Gastrocnemius medialis (tissue), 4 donors: Measurements from ENCODE around the gene COMMD7. TPM values are rescaled to one million over a fixed set of nuclear protein-coding genes. Genes with fewer than 3 reads are reported as not detected.

ENCODE experiments used
- ATAC-seq, 2 donors: fragments of 150-250 bp; one replicate each; pipeline ENCODE4 v1.9.1; 2016
- DNase-seq, 2 donors: peaks; one replicate each; pipeline ENCODE4 v3.0.0-alpha.2; 2019
- H3K27ac ChIP-seq, 4 donors: fragments of 200-600 bp; sonication (generic); 1 replicate in 1 of 4; 2 replicates in 3 of 4; pipeline ENCODE4 v1.5.1; 2016 to 2018; ENCODE audit warnings: mild to moderate bottlenecking in 2 of 4, moderate library complexity in 1 of 4
- H3K27me3 ChIP-seq, 3 donors: fragments of 200-600 bp; sonication (generic) in 2 of 3; 1 replicate in 1 of 3; 2 replicates in 2 of 3; pipeline versions ENCODE4 v1.5.1 to v1.6.0; 2016 to 2019; ENCODE audit warnings: mild to moderate bottlenecking in 1 of 3, moderate library complexity in 1 of 3
- H3K36me3 ChIP-seq, 2 donors: fragments of 200-600 bp; sonication (generic) in 1 of 2; one replicate each; pipeline ENCODE4 v1.5.1; 2017 to 2018
- H3K4me1 ChIP-seq, 2 donors: fragments of 200-600 bp; sonication (generic) in 1 of 2; one replicate each; pipeline ENCODE4 v1.5.1; 2016 to 2017; ENCODE audit warnings: mild to moderate bottlenecking in 2 of 2
- H3K4me3 ChIP-seq, 4 donors: fragments of 200-600 bp; sonication (generic) in 3 of 4; 1 replicate in 1 of 4; 2 replicates in 3 of 4; pipeline ENCODE4 v1.5.1; 2016 to 2019; ENCODE audit warnings: mild to moderate bottlenecking in 2 of 4
- H3K9me3 ChIP-seq, 3 donors: fragments of 200-600 bp; sonication (generic) in 2 of 3; 1 replicate in 1 of 3; 2 replicates in 2 of 3; pipeline ENCODE4 v1.5.1; 2016 to 2019
- POLR2A ChIP-seq, 2 donors: fragments of 450-650 bp; IDR thresholded peaks; one replicate each; pipeline ENCODE4 v1.6.1; 2017; ENCODE audit warnings: antibody characterized with exemption in 2 of 2, mild to moderate bottlenecking in 2 of 2, moderate library complexity in 2 of 2
- in situ Hi-C, 4 donors: fragments of 200-750 bp; cut with MboI; loops; one replicate each; pipeline versions ENCODE4 v1.15.0 to v1.8.0; 2017; ENCODE audit warnings: low sequenced_read_pairs in 4 of 4
- intact Hi-C: fragments of 100-400 bp; cut with DNase I; formaldehyde crosslinking; loops from one replicate; pipeline ENCODE4 v1.15.1; 2023; ENCODE audit warnings: low total_unique reads
- total RNA-seq, 4 donors: library from RNA; depleted of rRNA; stranded (reverse); fragments of >200 nt; gene quantifications; one replicate each; pipeline versions ENCODE4 v1.1.0 to v1.2.3, GENCODE V29; 2016
- TF ChIP-seq, protein P1 (sequence below), 5 experiments: fragments of 450-650 bp in 3 of 5; fragments of 200-600 bp in 2 of 5; sonication (generic) in 2 of 5; IDR thresholded peaks in 4 of 5; conservative IDR thresholded peaks in 1 of 5; 1 replicate in 4 of 5; 2 replicates in 1 of 5; pipeline ENCODE4 v1.5.1; 2016 to 2019; ENCODE audit warnings: antibody characterized with exemption in 5 of 5, mild to moderate bottlenecking in 3 of 5, moderate library complexity in 3 of 5

Gene COMMD7
- total RNA-seq, 4 donors from 2014 or later: 12.2 to 22.6 (median 15.8) TPM

DNA sequence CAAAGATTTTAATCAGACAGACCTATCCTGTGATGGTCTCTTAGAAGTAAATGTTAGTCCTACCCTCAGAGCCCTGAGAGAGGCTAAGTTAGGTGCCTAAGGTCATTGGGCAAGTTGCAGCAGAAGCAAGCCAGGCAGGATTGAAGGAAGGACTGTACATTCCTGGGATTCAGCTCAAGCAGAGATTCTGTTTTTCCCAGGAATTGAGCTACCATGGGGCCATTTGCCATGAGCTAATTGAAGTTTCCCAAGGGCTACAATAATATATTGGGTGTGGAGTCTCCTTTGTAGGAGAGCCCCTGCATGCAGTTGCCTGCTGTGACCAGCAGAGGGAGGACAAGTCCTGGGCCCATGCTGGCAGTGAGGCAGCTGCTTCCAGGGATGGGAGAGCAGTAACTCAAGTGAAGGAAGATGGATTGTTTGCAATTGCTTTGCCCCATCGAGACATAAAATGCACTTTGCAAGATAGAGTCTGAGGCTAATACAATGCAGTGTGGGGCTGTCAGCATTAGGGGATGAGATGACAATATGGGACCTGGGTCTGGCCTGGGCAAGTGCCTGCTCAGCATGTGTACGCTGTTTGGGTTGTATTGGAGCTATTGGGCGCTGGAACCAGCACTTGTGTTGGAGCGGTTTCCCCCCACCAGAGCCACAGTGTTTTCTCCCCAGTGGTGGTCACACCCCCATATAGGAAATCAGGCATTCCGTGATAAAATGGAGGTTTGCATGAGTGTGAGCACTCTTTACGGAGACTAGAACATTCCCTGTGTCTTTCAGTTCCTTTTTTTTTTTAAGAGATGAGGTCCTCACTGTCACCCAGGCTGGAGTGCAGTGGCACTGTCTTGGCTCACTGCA, 46.9 kb upstream of the COMMD7 start:
- Histone ChIP-seq H3K4me3 (no peak overlapping the region), H3K27ac (no peak overlapping the region), H3K9me3 (no peaks in the 10 kb centered on the region), H3K4me1 (peaks cover 5 to 15% of the 10 kb centered on the region in 2 donors), H3K27me3 (no peaks in the 10 kb centered on the region), H3K36me3 (no peaks in the 10 kb centered on the region)
- intact Hi-C loops: loop anchor here (5.0 kb wide), 1 partner anchor 157 kb away; no protein-coding TSS in a partner anchor
- DNase-seq (peak; percentile 39 to 54), ATAC-seq (peak; percentile 75 to 88)
- in situ Hi-C loops: loop anchor here in 1 of 4 donors (25.0 kb wide), 1 partner anchor 497 kb away; the partner anchor contains the start of gene BPIFB1
- no peak for TF ChIP-seq POLR2A (IDR thresholded peaks at IDR 0.05)
- TF ChIP-seq, protein P1, sequence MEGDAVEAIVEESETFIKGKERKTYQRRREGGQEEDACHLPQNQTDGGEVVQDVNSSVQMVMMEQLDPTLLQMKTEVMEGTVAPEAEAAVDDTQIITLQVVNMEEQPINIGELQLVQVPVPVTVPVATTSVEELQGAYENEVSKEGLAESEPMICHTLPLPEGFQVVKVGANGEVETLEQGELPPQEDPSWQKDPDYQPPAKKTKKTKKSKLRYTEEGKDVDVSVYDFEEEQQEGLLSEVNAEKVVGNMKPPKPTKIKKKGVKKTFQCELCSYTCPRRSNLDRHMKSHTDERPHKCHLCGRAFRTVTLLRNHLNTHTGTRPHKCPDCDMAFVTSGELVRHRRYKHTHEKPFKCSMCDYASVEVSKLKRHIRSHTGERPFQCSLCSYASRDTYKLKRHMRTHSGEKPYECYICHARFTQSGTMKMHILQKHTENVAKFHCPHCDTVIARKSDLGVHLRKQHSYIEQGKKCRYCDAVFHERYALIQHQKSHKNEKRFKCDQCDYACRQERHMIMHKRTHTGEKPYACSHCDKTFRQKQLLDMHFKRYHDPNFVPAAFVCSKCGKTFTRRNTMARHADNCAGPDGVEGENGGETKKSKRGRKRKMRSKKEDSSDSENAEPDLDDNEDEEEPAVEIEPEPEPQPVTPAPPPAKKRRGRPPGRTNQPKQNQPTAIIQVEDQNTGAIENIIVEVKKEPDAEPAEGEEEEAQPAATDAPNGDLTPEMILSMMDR (IDR thresholded peaks at IDR 0.05 in 4 of 5, conservative IDR thresholded peaks at IDR 0.05 in 1 of 5): peak; percentile 64 to 98 (median 88)

DNA sequence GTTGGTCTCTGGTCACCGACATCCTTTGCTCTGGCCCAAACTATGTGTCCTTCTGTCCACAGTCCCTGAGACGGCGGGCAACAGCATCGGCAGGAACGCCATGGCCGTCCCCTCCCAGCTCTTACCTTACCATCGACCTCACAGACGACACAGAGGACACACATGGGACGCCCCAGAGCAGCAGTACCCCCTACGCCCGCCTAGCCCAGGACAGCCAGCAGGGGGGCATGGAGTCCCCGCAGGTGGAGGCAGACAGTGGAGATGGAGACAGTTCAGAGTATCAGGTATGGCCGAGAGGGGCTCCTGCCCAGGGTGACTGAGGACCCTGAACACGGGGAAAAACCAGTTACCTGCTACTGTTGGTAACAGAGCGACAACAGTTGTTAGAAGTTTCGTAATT, 43.9 kb upstream of the COMMD7 start:
- in situ Hi-C loops: loop anchor here in 1 of 4 donors (25.0 kb wide), 1 partner anchor 500 kb away; the partner anchor contains the start of gene BPIFB1

GRCh38 chr20:32786059-32786760, 42.9 kb upstream of the COMMD7 start:
- ATAC-seq (no peak), DNase-seq (no peak)
- Histone ChIP-seq H3K4me1 (peaks cover 5 to 15% of the 10 kb centered on the region in 2 donors), H3K27ac (peak overlapping the region in 2 of 4 donors; percentile 46 to 55), H3K36me3 (no peaks in the 10 kb centered on the region), H3K9me3 (no peaks in the 10 kb centered on the region), H3K27me3 (no peaks in the 10 kb centered on the region), H3K4me3 (no peak overlapping the region)
- in situ Hi-C loops (loop anchor here in 1 of 4 donors (25.0 kb wide), 1 partner anchor 501 kb away; the partner anchor contains the start of gene BPIFB1), intact Hi-C loops (no loop called here)
- TF ChIP-seq, protein P1 (IDR thresholded peaks at IDR 0.05 in 4 of 5, conservative IDR thresholded peaks at IDR 0.05 in 1 of 5): no peak
- TF ChIP-seq POLR2A (IDR thresholded peaks at IDR 0.05): no peak

More for the DNA sequence above, 43.9 kb upstream of the COMMD7 start:
- intact Hi-C loops: no loop called here
- H3K4me3 ChIP-seq: no peak overlapping the region
- no peak overlapping the region for H3K27ac ChIP-seq
- H3K27me3 ChIP-seq: no peaks in the 10 kb centered on the region
- H3K4me1 ChIP-seq: peaks cover 5 to 15% of the 10 kb centered on the region in 2 donors
- TF ChIP-seq, protein P1 (IDR thresholded peaks at IDR 0.05 in 4 of 5, conservative IDR thresholded peaks at IDR 0.05 in 1 of 5): no peak
- TF ChIP-seq POLR2A (IDR thresholded peaks at IDR 0.05): no peak
- ATAC-seq: no peak
- H3K9me3 ChIP-seq: no peaks in the 10 kb centered on the region
- DNase-seq: no peak
- H3K36me3 ChIP-seq: no peaks in the 10 kb centered on the region

- intact Hi-C loops: no loop called here
- Histone ChIP-seq H3K4me3 (no peak overlapping the region), H3K27me3 (no peaks in the 10 kb centered on the region), H3K36me3 (no peaks in the 10 kb centered on the region), H3K27ac (no peak overlapping the region), H3K9me3 (no peaks in the 10 kb centered on the region), H3K4me1 (peaks cover 5 to 15% of the 10 kb centered on the region in 2 donors)
- in situ Hi-C loops: loop anchor here in 1 of 4 donors (25.0 kb wide), 1 partner anchor 503 kb away; the partner anchor contains the start of gene BPIFB1
- TF ChIP-seq POLR2A (IDR thresholded peaks at IDR 0.05): no peak
- TF ChIP-seq, protein P1 (IDR thresholded peaks at IDR 0.05 in 4 of 5, conservative IDR thresholded peaks at IDR 0.05 in 1 of 5): no peak
- ATAC-seq: no peak
- DNase-seq: no peak
Measured at GRCh38 chr20:32784369-32785080, 41.3 kb upstream of the COMMD7 start.
